LNCaP clone FGC (cell line): ENCODE measurements around the gene SLC17A2.
"Not testable (repeated sequence)": the region's sequence is repeated elsewhere in the genome, so short reads cannot be mapped to it uniquely, and the experiment has no call there.

Experiments
- DNase-seq: peaks from one replicate; pipeline ENCODE4 v3.0.0-alpha.2; 2011; ENCODE audit warnings: low read depth
- H3K4me3 ChIP-seq: 2 replicates; pipeline ENCODE4 v1.5.1; 2011; ENCODE audit warnings: mild to moderate bottlenecking, low read depth, low read length, control low read depth
- CTCF ChIP-seq: IDR thresholded peaks from 2 replicates; pipeline ENCODE4 v1.5.1; 2012; ENCODE audit warnings: mild to moderate bottlenecking; ENCODE audit not compliant: control insufficient read depth, insufficient read depth; ENCODE audit errors: extremely low read depth

The SLC17A2 gene

GRCh38 chr6:25951296-25952032 lies 21.0 kb upstream of the SLC17A2 start:
- no peak for DNase-seq
- no peak for TF ChIP-seq CTCF
- H3K4me3 ChIP-seq: no peak overlapping the region

- no peak for DNase-seq
- H3K4me3 ChIP-seq: no peak overlapping the region
- no peak for TF ChIP-seq CTCF
These were observed 19.8 kb upstream of the SLC17A2 start for GRCh38 chr6:25950297-25950696.

GRCh38 chr6:25949695-25950094 lies 19.2 kb upstream of the SLC17A2 start:
- DNase-seq: no peak
- no peak overlapping the region for H3K4me3 ChIP-seq
- TF ChIP-seq CTCF: no peak

GRCh38 chr6:25947492-25947891 lies 17.0 kb upstream of the SLC17A2 start:
- not testable (repeated sequence) for H3K4me3 ChIP-seq, DNase-seq

- no peak for TF ChIP-seq CTCF
- H3K4me3 ChIP-seq: no peak overlapping the region
- no peak for DNase-seq
These were observed 16.1 kb upstream of the SLC17A2 start for GRCh38 chr6:25946631-25947030.

- not testable (repeated sequence) for DNase-seq
These were observed 15.2 kb upstream of the SLC17A2 start for GRCh38 chr6:25945738-25946137.

GRCh38 chr6:25944688-25945574 lies 14.4 kb upstream of the SLC17A2 start:
- H3K4me3 ChIP-seq: no peak overlapping the region
- no peak for TF ChIP-seq CTCF
- DNase-seq: no peak

More at GRCh38 chr6:25945738-25946137, 15.2 kb upstream of the SLC17A2 start:
- not testable (repeated sequence) for H3K4me3 ChIP-seq
